ENCODE data around the gene MSI2.
"Not testable (repeated sequence)": the region's sequence is repeated elsewhere in the genome, so short reads cannot be mapped to it uniquely, and the experiment has no call there.

Gene MSI2

GRCh38 chr17:57485916-57486881, 229.9 kb downstream of the MSI2 start:
- DNase-seq (ENCODE audit: low read depth): no peak

- DNase-seq (ENCODE audit: low read depth): no peak
These were observed 230.6 kb downstream of the MSI2 start for GRCh38 chr17:57486882-57487301.

DNA sequence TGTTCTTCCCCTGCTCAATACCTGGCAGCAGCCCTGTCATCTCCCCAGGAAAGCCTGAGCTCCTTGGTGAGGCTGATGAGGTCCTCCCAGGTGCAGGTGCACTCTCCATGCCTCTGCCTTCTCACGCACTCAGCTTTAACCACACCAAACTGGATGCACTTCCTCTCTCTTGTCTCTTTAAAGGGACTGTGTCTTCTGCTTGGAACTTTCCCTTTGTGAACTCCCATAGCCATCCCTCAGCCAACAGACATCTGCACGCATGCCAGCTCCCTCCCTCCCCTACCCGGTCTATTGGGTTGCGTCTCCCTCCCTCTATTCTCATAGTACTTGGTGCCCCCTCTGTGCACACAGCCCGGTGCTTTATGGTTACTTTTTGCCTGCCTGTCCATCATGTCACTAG, 231.2 kb downstream of the MSI2 start:
- DNase-seq (ENCODE audit: low read depth): no peak

DNA sequence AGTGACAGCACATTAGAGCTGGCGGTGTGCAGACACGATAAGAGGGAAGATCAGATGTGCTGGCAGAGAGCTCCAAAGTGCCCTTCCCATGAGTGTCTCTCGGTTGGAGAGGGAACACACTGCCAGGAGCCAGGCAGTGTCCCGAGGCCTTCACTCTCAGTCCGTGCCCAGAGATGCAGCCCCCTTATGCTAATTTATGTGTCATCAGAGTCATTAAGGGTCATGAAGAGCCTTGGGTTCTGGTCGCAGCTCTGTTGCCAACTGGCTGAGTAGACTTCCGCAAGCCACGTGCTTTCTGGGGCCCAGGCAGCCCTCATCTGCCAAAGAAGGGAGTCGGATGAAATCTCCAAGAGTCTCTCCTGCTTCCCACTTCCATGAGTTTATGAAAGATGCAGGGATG, 232.5 kb downstream of the MSI2 start:
- no peak for DNase-seq (ENCODE audit: low read depth)

DNA sequence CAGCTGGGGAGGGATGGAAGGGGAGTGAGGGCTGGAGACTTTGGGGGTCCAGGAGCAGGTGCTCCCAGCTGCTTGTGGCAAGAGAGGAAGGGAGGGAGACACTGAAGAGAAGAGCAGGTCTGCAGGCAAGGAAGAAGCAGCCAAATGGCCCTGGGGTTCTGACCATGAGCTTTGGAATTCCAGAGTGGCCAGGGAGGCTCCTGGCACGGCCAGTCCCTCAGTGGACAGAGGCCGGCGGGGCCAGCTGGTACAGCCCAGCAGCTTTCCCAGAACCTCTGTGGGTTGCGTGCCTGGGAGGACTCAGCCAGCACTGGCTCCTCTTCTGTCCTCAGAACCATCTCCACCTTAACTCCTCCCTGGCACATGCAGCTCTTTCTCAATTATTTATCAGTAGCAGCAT, 233.0 kb downstream of the MSI2 start:
- no peak for DNase-seq (ENCODE audit: low read depth)

GRCh38 chr17:57490111-57490845, 234.0 kb downstream of the MSI2 start:
- no peak for DNase-seq (ENCODE audit: low read depth)

- DNase-seq (ENCODE audit: low read depth): no peak
These were observed 234.6 kb downstream of the MSI2 start for GRCh38 chr17:57490890-57491289.

DNA sequence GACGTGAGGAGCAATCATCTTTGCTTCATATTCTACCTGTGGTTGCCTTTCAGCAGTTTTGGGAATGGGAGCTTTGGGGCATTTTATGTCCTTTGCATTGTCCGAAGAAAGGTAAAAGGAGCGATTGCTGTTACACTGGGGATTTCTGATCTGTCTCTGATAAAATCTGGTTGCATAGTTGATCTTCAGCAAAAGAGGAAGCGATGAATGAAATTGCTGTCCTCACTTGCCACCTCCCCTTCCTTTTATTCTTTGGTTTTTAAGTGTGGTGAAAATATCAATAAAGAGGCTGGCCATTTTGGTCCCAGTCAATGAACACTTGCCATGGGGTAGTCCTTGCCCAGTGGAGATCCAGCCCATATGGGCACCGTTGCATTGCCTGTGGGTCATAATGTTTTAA, 236.8 kb downstream of the MSI2 start:
- no peak for DNase-seq (ENCODE audit: low read depth)

DNA sequence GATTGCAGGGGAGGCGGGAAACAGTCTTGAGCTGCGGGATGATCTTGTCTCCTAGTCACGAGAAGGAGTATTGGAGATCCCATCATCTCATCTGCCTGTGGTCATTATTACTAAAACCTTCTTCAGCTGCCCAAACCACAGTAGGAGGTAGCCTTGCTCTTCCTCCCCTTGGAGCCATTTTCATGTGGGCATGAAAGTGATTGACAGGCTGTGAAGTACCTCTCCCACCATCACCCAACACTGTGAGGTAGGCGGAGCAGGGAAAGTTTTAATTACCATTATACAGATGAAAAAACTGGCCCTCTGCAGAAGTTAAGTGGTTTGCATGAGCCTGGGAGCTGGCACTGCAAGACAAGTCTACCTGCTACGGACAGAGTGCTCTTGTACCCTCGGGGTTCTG, 237.3 kb downstream of the MSI2 start:
- no peak for DNase-seq (ENCODE audit: low read depth)

- no peak for DNase-seq (ENCODE audit: low read depth)
These were observed 238.1 kb downstream of the MSI2 start for GRCh38 chr17:57494443-57494842.

GRCh38 chr17:57495771-57496170, 239.4 kb downstream of the MSI2 start:
- DNase-seq (ENCODE audit: low read depth): no peak

DNA sequence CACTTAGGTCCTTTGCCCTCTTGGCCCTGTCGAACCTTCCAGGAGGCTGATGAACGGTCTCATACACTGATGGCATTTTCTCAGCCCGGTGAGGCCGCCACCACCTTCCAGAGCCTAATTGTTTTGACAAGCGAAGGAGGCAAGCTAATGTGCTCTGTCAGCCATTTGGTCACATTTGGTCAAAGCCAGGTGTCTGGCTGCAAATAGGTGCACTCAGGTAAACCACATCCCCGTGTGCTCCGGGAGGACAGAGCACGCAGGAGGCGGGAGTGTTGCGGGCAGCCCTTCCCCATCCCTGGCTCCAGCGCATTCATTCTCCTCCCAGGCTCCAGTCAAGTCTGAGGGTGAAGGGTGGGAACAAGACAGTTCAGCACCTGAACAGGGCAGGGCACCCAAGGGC, 240.1 kb downstream of the MSI2 start:
- DNase-seq (ENCODE audit: low read depth): no peak

DNA sequence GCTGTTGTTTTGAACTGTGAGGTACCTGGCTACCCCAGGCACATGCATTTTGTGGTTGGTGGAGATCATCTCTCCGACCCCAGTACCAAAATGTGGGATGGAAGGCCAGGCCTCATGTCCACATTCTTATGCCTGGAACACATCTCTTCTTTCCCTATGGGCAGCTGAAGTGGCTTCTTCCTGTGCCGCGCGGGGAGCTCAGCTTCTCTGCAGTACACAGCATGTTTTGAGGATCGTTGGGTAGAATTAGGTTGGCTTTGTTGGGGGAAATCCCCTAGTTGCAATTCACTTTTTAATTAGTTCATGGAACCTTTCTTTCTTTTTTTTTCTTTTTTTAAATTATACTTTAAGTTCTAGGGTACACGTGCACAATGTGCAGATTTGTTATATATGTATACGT, 242.1 kb downstream of the MSI2 start:
- no peak for DNase-seq (ENCODE audit: low read depth)

- DNase-seq (ENCODE audit: low read depth): not testable (repeated sequence)
These were observed 242.9 kb downstream of the MSI2 start for GRCh38 chr17:57499221-57499620.

DNA sequence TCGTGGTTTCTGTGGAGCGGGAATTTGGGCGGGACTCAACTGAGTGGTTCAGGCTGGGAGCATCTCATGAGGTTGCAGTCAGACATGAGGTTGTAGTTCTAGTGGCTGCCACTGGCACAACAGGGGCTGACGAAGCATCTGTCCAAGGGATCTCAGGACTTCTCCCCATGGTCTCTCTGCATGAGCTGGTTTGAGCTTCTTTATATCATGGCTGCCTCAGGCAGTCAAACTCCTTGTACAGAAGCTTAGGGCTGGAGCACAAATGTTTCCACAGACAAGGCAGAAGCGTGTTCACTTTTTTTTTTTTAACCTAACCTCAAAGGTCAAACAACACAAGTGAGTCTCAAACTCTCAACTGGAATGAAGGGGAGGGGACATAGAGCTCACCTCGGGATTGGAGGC, 243.3 kb downstream of the MSI2 start:
- DNase-seq (ENCODE audit: low read depth): no peak

- DNase-seq (ENCODE audit: low read depth): no peak
These were observed 244.7 kb downstream of the MSI2 start for GRCh38 chr17:57501016-57501415.

DNA sequence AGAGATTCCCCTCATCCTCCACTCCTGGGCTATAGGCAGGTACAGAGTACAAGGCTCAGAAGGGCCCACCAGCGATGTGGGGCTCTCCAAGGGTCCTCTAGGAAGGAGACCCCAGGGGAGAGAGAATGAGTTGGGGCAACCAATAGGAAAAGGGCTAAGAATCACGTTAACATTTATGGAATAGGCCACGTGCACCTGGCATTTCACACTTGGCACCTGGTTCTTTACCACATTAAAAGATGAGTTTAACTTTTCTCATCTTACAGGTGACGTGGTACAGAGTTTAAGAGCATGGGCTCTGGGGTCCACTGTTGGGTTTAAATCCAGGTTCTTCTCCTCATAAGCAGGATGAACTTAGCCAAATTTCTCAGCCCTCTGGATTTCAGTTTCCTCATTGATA, 245.7 kb downstream of the MSI2 start:
- no peak for DNase-seq (ENCODE audit: low read depth)

DNA sequence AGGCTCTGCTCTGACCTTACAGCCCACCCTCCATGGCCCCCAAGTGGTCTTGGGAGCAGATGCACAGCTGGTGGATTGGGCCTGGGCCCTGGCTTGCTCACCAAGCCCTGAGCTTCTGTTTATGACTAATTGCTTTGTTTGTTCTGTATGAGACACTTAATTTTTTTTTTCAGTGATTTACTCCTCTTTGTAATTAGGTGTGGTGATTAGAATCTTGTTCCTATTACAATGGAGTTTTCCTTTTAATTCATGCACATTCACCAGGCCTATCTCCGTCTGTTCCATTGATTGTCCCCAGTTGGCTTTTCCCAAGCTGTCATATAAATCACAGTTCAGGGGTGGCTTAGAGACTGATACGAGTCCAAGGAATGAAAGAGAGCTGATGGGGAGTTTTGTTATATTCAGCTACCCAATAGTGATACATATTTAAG, 246.5 kb downstream of the MSI2 start:
- DNase-seq (ENCODE audit: low read depth): no peak

- DNase-seq (ENCODE audit: low read depth): no peak
These were observed 247.9 kb downstream of the MSI2 start for GRCh38 chr17:57504208-57504607.

DNA sequence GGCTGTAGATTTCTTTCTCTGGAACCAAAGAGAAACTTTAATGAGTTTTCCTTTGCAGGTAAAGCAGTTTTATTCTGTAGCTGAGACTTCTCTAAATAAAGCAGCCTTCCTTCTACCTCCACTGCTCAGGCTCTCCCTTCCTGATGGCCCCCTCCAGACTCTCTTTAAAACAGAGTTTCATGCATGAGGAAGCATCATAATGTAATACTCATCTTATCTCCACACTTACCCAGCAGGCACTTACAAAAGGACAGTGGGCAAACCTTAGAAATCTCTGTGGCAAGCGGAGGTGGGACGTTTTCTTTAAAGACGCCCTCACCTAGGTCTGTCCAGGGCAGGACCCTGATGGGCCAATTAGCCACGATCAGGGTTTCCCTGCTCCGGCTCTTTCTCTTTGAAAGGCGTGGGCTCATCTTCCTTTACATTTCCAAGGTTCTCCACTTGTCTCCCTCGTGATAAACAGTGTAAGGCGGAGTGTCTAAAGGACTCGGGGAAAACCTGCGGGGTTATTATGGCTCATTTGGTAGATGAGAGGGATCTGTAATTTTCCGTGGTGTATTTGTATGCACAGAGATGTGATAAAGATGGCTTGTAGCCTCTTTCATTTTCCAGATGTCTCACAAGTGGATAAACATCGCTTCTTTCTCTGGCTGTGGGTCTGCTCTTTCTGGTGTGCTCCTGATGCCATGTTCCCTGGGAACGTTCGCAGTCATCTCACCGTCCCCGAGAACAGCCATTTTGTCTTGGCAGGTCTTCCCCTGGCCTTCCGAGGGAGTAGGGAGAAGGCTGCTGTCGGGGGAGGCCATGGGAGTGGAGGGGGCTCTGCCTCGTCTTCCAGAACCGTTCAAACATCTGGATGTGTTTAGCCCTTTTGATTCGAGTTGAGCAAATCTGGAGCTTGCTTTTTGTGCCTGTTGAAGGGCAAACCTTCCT, 249.8 kb downstream of the MSI2 start:
- DNase-seq (ENCODE audit: low read depth): no peak

DNA sequence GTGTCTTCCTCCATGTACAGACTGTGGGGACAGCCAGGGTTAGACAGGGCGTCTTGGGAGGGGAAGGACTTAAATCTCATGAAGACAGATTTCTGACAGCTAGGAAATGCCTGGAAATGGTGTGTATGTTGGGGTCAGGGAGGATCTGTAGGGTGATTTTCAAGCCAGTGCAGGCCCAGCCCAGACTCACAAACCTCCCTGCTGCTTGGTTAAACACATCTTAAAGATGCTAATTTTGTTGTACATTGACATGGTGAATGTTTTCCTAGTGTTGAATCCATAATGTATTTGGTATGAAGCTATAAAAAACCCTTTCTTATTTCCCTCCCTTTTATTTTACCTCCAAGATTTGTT, 250.4 kb downstream of the MSI2 start:
- DNase-seq (ENCODE audit: low read depth): no peak

DNA sequence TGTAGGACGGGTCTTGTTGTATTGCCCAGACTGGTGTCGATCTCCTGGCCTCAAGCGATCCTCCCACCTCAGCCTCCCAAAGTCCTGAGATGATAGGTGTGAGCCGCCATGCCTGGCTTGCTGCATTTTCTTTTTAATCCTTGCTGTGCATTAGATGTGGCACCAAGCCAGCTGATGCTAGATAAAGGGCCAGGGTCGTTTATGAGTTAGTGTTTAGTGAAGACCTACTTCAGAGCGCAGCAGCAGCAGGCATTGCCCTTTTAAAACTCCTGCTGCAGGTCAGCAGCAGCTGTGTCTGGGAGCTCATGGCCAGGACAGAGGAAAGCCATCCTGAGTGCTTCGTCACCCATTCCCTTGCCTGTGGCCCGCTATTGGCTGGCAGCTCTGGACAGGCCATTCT, 251.5 kb downstream of the MSI2 start:
- no peak for DNase-seq (ENCODE audit: low read depth)

All from activated T-cell treated with anti-CD3 and anti-CD28 coated beads for 1 hour (primary cell).